ENCODE data around the gene ATG4C. TPM values are rescaled to one million over a fixed set of nuclear protein-coding genes. Genes with fewer than 3 reads are reported as not detected.

ATG4C gene
- total and polyA plus RNA-seq, 10 of the 15 experiments (the other 5 are each of a cell fraction or from before 2014, with no cell fraction given): 8.1 to 30.9 (median 18.9) TPM

DNA sequence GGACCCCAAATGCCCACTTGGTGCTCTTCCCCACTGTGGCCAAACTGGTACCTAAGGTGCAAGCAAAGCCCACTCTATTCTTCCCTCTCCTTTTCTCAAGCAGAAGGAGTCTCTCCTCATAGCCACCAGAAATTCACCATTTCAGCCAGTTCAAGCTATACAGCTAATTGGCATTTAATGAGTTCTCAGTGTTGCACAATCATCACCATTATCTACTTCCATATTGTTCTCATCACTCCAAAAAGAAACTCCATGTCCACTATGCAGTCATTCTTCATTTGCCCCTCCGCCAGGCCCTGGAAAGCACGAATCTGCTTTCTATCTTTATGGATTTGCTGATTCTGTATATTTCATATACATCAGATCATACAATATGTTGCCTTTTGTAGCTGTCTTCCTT lies 9.9 kb upstream of the ATG4C start (continued):
- TF ChIP-seq, protein P1, sequence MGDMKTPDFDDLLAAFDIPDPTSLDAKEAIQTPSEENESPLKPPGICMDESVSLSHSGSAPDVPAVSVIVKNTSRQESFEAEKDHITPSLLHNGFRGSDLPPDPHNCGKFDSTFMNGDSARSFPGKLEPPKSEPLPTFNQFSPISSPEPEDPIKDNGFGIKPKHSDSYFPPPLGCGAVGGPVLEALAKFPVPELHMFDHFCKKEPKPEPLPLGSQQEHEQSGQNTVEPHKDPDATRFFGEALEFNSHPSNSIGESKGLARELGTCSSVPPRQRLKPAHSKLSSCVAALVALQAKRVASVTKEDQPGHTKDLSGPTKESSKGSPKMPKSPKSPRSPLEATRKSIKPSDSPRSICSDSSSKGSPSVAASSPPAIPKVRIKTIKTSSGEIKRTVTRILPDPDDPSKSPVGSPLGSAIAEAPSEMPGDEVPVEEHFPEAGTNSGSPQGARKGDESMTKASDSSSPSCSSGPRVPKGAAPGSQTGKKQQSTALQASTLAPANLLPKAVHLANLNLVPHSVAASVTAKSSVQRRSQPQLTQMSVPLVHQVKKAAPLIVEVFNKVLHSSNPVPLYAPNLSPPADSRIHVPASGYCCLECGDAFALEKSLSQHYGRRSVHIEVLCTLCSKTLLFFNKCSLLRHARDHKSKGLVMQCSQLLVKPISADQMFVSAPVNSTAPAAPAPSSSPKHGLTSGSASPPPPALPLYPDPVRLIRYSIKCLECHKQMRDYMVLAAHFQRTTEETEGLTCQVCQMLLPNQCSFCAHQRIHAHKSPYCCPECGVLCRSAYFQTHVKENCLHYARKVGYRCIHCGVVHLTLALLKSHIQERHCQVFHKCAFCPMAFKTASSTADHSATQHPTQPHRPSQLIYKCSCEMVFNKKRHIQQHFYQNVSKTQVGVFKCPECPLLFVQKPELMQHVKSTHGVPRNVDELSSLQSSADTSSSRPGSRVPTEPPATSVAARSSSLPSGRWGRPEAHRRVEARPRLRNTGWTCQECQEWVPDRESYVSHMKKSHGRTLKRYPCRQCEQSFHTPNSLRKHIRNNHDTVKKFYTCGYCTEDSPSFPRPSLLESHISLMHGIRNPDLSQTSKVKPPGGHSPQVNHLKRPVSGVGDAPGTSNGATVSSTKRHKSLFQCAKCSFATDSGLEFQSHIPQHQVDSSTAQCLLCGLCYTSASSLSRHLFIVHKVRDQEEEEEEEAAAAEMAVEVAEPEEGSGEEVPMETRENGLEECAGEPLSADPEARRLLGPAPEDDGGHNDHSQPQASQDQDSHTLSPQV (IDR thresholded peaks at IDR 0.05): no peak
- TF ChIP-seq, protein P2, sequence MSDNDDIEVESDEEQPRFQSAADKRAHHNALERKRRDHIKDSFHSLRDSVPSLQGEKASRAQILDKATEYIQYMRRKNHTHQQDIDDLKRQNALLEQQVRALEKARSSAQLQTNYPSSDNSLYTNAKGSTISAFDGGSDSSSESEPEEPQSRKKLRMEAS (IDR thresholded peaks at IDR 0.05; ENCODE audit: low read depth, low read length): no peak
- TF ChIP-seq SRF (IDR thresholded peaks at IDR 0.05; ENCODE audit: low read depth in 2 of 2, low read length in 2 of 2) (no peak), POLR2A (IDR thresholded peaks at IDR 0.05; ENCODE audit: low read depth, low read length) (no peak), BHLHE40 (IDR thresholded peaks at IDR 0.05; ENCODE audit: borderline replicate concordance in 1 of 2, low read depth in 2 of 2, low read length in 1 of 2) (no peak), ASH2L (IDR thresholded peaks at IDR 0.05; ENCODE audit: borderline replicate concordance, low read depth) (no peak), ETV6 (conservative IDR thresholded peaks at IDR 0.05 in 1 of 2, IDR thresholded peaks at IDR 0.05 in 1 of 2; ENCODE audit: borderline replicate concordance in 1 of 2, low read depth in 1 of 2) (no peak), FOS (IDR thresholded peaks at IDR 0.05; ENCODE audit: borderline replicate concordance, extremely low read depth, insufficient read length) (no peak), YBX1 (IDR thresholded peaks at IDR 0.05) (no peak)
- TF ChIP-seq, protein P3, sequence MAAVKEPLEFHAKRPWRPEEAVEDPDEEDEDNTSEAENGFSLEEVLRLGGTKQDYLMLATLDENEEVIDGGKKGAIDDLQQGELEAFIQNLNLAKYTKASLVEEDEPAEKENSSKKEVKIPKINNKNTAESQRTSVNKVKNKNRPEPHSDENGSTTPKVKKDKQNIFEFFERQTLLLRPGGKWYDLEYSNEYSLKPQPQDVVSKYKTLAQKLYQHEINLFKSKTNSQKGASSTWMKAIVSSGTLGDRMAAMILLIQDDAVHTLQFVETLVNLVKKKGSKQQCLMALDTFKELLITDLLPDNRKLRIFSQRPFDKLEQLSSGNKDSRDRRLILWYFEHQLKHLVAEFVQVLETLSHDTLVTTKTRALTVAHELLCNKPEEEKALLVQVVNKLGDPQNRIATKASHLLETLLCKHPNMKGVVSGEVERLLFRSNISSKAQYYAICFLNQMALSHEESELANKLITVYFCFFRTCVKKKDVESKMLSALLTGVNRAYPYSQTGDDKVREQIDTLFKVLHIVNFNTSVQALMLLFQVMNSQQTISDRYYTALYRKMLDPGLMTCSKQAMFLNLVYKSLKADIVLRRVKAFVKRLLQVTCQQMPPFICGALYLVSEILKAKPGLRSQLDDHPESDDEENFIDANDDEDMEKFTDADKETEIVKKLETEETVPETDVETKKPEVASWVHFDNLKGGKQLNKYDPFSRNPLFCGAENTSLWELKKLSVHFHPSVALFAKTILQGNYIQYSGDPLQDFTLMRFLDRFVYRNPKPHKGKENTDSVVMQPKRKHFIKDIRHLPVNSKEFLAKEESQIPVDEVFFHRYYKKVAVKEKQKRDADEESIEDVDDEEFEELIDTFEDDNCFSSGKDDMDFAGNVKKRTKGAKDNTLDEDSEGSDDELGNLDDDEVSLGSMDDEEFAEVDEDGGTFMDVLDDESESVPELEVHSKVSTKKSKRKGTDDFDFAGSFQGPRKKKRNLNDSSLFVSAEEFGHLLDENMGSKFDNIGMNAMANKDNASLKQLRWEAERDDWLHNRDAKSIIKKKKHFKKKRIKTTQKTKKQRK (IDR thresholded peaks at IDR 0.05; ENCODE audit: low read depth, low read length): no peak
- TF ChIP-seq, protein P4, sequence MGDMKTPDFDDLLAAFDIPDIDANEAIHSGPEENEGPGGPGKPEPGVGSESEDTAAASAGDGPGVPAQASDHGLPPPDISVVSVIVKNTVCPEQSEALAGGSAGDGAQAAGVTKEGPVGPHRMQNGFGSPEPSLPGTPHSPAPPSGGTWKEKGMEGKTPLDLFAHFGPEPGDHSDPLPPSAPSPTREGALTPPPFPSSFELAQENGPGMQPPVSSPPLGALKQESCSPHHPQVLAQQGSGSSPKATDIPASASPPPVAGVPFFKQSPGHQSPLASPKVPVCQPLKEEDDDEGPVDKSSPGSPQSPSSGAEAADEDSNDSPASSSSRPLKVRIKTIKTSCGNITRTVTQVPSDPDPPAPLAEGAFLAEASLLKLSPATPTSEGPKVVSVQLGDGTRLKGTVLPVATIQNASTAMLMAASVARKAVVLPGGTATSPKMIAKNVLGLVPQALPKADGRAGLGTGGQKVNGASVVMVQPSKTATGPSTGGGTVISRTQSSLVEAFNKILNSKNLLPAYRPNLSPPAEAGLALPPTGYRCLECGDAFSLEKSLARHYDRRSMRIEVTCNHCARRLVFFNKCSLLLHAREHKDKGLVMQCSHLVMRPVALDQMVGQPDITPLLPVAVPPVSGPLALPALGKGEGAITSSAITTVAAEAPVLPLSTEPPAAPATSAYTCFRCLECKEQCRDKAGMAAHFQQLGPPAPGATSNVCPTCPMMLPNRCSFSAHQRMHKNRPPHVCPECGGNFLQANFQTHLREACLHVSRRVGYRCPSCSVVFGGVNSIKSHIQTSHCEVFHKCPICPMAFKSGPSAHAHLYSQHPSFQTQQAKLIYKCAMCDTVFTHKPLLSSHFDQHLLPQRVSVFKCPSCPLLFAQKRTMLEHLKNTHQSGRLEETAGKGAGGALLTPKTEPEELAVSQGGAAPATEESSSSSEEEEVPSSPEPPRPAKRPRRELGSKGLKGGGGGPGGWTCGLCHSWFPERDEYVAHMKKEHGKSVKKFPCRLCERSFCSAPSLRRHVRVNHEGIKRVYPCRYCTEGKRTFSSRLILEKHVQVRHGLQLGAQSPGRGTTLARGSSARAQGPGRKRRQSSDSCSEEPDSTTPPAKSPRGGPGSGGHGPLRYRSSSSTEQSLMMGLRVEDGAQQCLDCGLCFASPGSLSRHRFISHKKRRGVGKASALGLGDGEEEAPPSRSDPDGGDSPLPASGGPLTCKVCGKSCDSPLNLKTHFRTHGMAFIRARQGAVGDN (IDR thresholded peaks at IDR 0.05): no peak
- TF ChIP-seq, protein P5, sequence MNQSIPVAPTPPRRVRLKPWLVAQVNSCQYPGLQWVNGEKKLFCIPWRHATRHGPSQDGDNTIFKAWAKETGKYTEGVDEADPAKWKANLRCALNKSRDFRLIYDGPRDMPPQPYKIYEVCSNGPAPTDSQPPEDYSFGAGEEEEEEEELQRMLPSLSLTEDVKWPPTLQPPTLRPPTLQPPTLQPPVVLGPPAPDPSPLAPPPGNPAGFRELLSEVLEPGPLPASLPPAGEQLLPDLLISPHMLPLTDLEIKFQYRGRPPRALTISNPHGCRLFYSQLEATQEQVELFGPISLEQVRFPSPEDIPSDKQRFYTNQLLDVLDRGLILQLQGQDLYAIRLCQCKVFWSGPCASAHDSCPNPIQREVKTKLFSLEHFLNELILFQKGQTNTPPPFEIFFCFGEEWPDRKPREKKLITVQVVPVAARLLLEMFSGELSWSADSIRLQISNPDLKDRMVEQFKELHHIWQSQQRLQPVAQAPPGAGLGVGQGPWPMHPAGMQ (IDR thresholded peaks at IDR 0.05; ENCODE audit: borderline replicate concordance): no peak
